GM19043 (cell line): ENCODE results near the gene PRKCZ.
"Not testable (repeated sequence)": the region's sequence is repeated elsewhere in the genome, so short reads cannot be mapped to it uniquely, and the experiment has no call there.

Source experiments
- ATAC-seq: cut with Tn5 transposase; IDR thresholded peaks from one replicate; pipeline ENCODE4 v1.9.1; 2021; ENCODE audit warnings: low read depth; ENCODE audit not compliant: unreplicated experiment

Gene PRKCZ

GRCh38 chr1:2130156-2130555 lies 79.9 kb downstream of the PRKCZ start:
- ATAC-seq: no peak

GRCh38 chr1:2130871-2131289 lies 80.7 kb downstream of the PRKCZ start:
- ATAC-seq: no peak

- ATAC-seq: no peak
These were observed 82.2 kb downstream of the PRKCZ start for GRCh38 chr1:2132222-2133038.

GRCh38 chr1:2133039-2133878 lies 83.0 kb downstream of the PRKCZ start:
- ATAC-seq: peak; percentile 83

- no peak for ATAC-seq
These were observed 83.6 kb downstream of the PRKCZ start for GRCh38 chr1:2133879-2134215.

GRCh38 chr1:2134266-2134620 lies 84.0 kb downstream of the PRKCZ start:
- no peak for ATAC-seq

- no peak for ATAC-seq
These were observed 84.6 kb downstream of the PRKCZ start for GRCh38 chr1:2134621-2135307.

GRCh38 chr1:2135441-2135841 lies 85.2 kb downstream of the PRKCZ start:
- no peak for ATAC-seq

- ATAC-seq: no peak
These were observed 85.7 kb downstream of the PRKCZ start for GRCh38 chr1:2135941-2136340.

GRCh38 chr1:2136386-2137235 lies 86.4 kb downstream of the PRKCZ start:
- no peak for ATAC-seq

- no peak for ATAC-seq
These were observed 87.3 kb downstream of the PRKCZ start for GRCh38 chr1:2137257-2138121.

- ATAC-seq: not testable (repeated sequence)
These were observed 88.9 kb downstream of the PRKCZ start for GRCh38 chr1:2139156-2139555.

- ATAC-seq: no peak
These were observed 90.8 kb downstream of the PRKCZ start for GRCh38 chr1:2141025-2141424.

- no peak for ATAC-seq
These were observed 93.7 kb downstream of the PRKCZ start for GRCh38 chr1:2143814-2144500.

- no peak for ATAC-seq
These were observed 94.4 kb downstream of the PRKCZ start for GRCh38 chr1:2144501-2145090.

GRCh38 chr1:2145946-2146835 lies 96.0 kb downstream of the PRKCZ start:
- ATAC-seq: no peak

GRCh38 chr1:2146836-2147517 lies 96.8 kb downstream of the PRKCZ start:
- no peak for ATAC-seq
